Raji (cell line): ENCODE data around the gene NAPA.

Source experiments
- POLR2A ChIP-seq: IDR thresholded peaks from 2 replicates; pipeline ENCODE4 v1.6.1; 2011; ENCODE audit warnings: low read depth, low read length, control low read depth; ENCODE audit not compliant: insufficient read depth

The NAPA gene

GRCh38 chr19:47494211-47494547, 20.7 kb downstream of the NAPA start:
- no peak for TF ChIP-seq POLR2A

- no peak for TF ChIP-seq POLR2A
Observed at GRCh38 chr19:47493378-47494210, 21.3 kb downstream of the NAPA start.

GRCh38 chr19:47492571-47493377, 22.1 kb downstream of the NAPA start:
- no peak for TF ChIP-seq POLR2A

GRCh38 chr19:47492137-47492533, 22.7 kb downstream of the NAPA start:
- no peak for TF ChIP-seq POLR2A

- no peak for TF ChIP-seq POLR2A
Observed at GRCh38 chr19:47491358-47492136, 23.3 kb downstream of the NAPA start.

- TF ChIP-seq POLR2A, result no peak
Observed at GRCh38 chr19:47490847-47491246, 24.0 kb downstream of the NAPA start.

- TF ChIP-seq POLR2A, result no peak
Observed at GRCh38 chr19:47490031-47490430, 24.8 kb downstream of the NAPA start.

GRCh38 chr19:47489072-47489914, 25.6 kb downstream of the NAPA start:
- TF ChIP-seq POLR2A, result 0 out of 2 replicates have a peak, but pooled peaks have one; percentile 8

- TF ChIP-seq POLR2A, result no peak
Observed at GRCh38 chr19:47487551-47488515, 27.0 kb downstream of the NAPA start.

GRCh38 chr19:47486900-47487299, 28.0 kb downstream of the NAPA start:
- no peak for TF ChIP-seq POLR2A

GRCh38 chr19:47485210-47485609, 29.7 kb downstream of the NAPA start:
- TF ChIP-seq POLR2A, result no peak

GRCh38 chr19:47483800-47484690, 30.8 kb downstream of the NAPA start, which contains the start of gene KPTN:
Gene KPTN (minus strand): TSS chr19:47484219. CDS start chr19:47484160, 59 bp downstream.
- peak; percentile 77 for TF ChIP-seq POLR2A

GRCh38 chr19:47483200-47483599, 31.7 kb downstream of the NAPA start:
- no peak for TF ChIP-seq POLR2A
